Measurements from ENCODE around the gene SNED1. TPM values are rescaled to one million over a fixed set of nuclear protein-coding genes. Genes with fewer than 3 reads are reported as not detected.

SNED1 gene
- total and polyA plus RNA-seq, 9 donors = 16.7 to 69.5 (median 38.9) TPM

GRCh38 chr2:241065355-241065803 is 67.0 kb downstream of the SNED1 start:
- DNase-seq = no peak
- Histone ChIP-seq H3K4me1 (ENCODE audit: insufficient read depth) (peaks cover 2% of the 10 kb centered on the region), H3K27me3 (no peaks in the 10 kb centered on the region), H3K27ac (no peak overlapping the region), H3K36me3 (no peaks in the 10 kb centered on the region), H3K9me3 (no peaks in the 10 kb centered on the region), H3K4me3 (no peak overlapping the region)
- intact Hi-C loops (cut with DNase I) = no loop called here
- no peak for TF ChIP-seq POLR2A (IDR thresholded peaks at IDR 0.05)
- no peak for TF ChIP-seq EP300 (IDR thresholded peaks at IDR 0.05)
- TF ChIP-seq CTCF (IDR thresholded peaks at IDR 0.05) = no peak
- WGBS, 3 donors = 89 to 91% (median 90%) methylated on average over 27 of the region's 27 CpGs

GRCh38 chr2:241066171-241066892 is 67.9 kb downstream of the SNED1 start:
- DNase-seq = no peak
- H3K9me3 ChIP-seq = no peaks in the 10 kb centered on the region
- H3K36me3 ChIP-seq = no peaks in the 10 kb centered on the region
- H3K27ac ChIP-seq = no peak overlapping the region
- TF ChIP-seq EP300 (IDR thresholded peaks at IDR 0.05) (no peak), CTCF (IDR thresholded peaks at IDR 0.05) (no peak)
- peaks cover 2% of the 10 kb centered on the region for H3K4me1 ChIP-seq (ENCODE audit: insufficient read depth)
- WGBS, 3 donors = 91 to 94% (median 93%) methylated on average over 21 of the region's 21 CpGs
- no peaks in the 10 kb centered on the region for H3K27me3 ChIP-seq
- no peak overlapping the region for H3K4me3 ChIP-seq
- intact Hi-C loops (cut with DNase I) = no loop called here

- intact Hi-C loops (cut with DNase I) = no loop called here
- H3K36me3 ChIP-seq = no peaks in the 10 kb centered on the region
- TF ChIP-seq CTCF (IDR thresholded peaks at IDR 0.05) = no peak
- 79 to 82% (median 80%) methylated on average over 15 of the region's 15 CpGs for WGBS, 3 donors
- H3K4me1 ChIP-seq (ENCODE audit: insufficient read depth) = peaks cover 2% of the 10 kb centered on the region
- H3K27me3 ChIP-seq = no peaks in the 10 kb centered on the region
- no peak for DNase-seq
- H3K27ac ChIP-seq = no peak overlapping the region
- no peaks in the 10 kb centered on the region for H3K9me3 ChIP-seq
- no peak overlapping the region for H3K4me3 ChIP-seq
Observed at GRCh38 chr2:241066893-241067341, 68.5 kb downstream of the SNED1 start.

- TF ChIP-seq CTCF (IDR thresholded peaks at IDR 0.05) (no peak), EP300 (IDR thresholded peaks at IDR 0.05) (no peak), POLR2A (IDR thresholded peaks at IDR 0.05) (no peak)
- intact Hi-C loops (cut with DNase I) = no loop called here
- DNase-seq = no peak
- WGBS, 3 donors = 86 to 97% (median 93%) methylated on average over 16 to 21 of the region's 21 CpGs
- no peaks in the 10 kb centered on the region for H3K36me3 ChIP-seq
- no peak overlapping the region for H3K27ac ChIP-seq
- no peaks in the 10 kb centered on the region for H3K9me3 ChIP-seq
- no peak overlapping the region for H3K4me3 ChIP-seq
- no peaks in the 10 kb centered on the region for H3K27me3 ChIP-seq
- H3K4me1 ChIP-seq (ENCODE audit: insufficient read depth) = peaks cover 2% of the 10 kb centered on the region
Observed at GRCh38 chr2:241067501-241068135, 69.2 kb downstream of the SNED1 start.
